Mucosa of gallbladder (tissue), 1 donor: ENCODE data around the gene BICRA. TPM values are rescaled to one million over a fixed set of nuclear protein-coding genes. Genes with fewer than 3 reads are reported as not detected.
"Not testable (repeated sequence)": the region's sequence is repeated elsewhere in the genome, so short reads cannot be mapped to it uniquely, and the experiment has no call there.

Experiments used
- DNase-seq: peaks from one replicate; pipeline ENCODE4 v3.0.0-alpha.2; 2020; ENCODE audit warnings: low spot score
- total RNA-seq: library from RNA; stranded (reverse); gene quantifications from one replicate; pipeline ENCODE4 v1.2.1, GENCODE V29; 2021
- donor health status: DM: no; HTN: no; CAD: no.

BICRA gene
- total RNA-seq: 20.9 TPM

- peak; percentile 78 for DNase-seq
Observed at GRCh38 chr19:47608969-47609905, at the start of gene BICRA. Gene BICRA, plus strand, starts transcription at chr19:47609134. Its CDS starts 64,441 bp downstream, at chr19:47673575.

GRCh38 chr19:47560999-47561398 lies 47.9 kb upstream of the BICRA start:
- DNase-seq: no peak

GRCh38 chr19:47561440-47562057 lies 47.4 kb upstream of the BICRA start:
- no peak for DNase-seq

GRCh38 chr19:47564081-47564480 lies 44.9 kb upstream of the BICRA start:
- DNase-seq: peak; percentile 70

- no peak for DNase-seq
Observed at GRCh38 chr19:47569331-47569730, 39.6 kb upstream of the BICRA start.

DNA sequence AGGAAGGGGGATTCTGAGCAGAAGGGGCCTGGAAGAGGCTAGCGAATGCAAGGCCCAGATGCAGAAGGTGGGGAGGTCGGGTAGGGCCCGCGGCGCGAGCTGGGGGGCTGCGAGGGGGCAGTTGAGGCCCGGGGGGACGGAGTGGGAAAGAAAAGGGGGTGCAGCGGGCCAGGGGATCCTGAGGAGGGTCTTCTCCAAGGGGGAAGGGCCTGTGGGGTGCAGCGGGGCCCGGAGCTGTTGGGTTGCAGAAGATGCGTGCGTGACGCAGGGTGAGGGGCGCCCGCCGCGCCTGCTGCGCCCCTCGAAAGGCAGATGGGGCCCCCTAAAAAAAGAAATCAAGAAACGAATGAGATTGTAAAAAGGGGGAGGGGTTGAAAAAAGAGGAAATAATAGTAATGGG lies 36.3 kb upstream of the BICRA start:
- DNase-seq: no peak

GRCh38 chr19:47573071-47574026 lies 35.6 kb upstream of the BICRA start, which contains the start of gene ZNF541:
Gene ZNF541, minus strand, starts transcription at chr19:47573148. Its CDS starts 17,292 bp downstream, at chr19:47555856.
- DNase-seq: peak; percentile 68

DNA sequence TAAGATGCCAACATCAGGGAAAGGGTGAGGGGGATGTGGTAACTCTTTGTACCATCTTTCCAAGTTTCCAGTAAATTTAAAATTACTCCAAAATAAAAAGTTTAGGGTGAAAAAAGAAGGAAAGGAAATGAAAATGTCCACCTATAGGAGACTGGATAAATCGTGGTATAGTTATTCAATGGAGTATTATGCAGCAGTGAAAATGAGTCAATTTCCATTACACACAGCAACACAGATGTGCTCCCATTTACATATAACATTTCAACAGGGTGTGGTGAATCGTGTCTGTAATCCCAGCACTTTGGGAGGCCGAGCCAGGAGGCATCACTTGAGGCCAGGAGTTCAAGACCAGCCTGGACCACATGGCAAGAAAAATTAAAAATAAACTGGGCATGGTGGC lies 28.5 kb upstream of the BICRA start:
- no peak for DNase-seq

DNA sequence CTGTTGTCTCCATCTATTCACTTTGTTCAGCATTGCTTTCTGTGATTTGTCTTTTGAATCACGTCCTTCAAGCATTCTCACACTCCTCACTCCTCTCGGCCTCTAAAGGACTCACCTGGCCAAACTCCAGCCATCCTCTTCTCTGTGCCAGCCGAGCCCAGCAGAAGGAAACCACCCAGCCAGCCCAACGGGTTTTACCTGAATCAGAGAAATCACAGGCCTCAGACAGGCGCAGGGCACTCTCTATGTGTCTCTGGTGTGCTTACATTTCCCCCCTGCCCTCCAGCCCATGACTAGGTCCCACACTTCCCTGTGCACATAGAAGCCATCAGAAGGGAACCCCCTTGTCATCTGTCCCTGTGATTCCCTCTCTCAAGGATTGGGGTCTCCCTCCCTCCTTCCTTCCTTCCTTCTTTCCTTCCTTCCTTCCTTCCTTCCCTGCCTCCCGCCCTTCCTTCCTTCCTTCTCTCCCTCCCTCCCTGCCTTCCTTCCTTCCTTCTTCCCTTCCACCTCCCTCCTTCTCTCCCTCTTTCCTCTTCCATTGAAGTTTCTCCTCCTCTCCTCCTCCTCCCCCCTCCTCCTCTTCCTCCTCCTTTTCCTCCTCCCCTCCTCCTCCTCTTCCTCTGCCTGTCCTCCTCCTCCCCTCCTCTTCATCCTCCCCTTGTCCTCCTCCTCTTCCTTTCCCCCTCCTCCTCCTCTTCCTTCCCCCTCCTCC lies 27.2 kb upstream of the BICRA start:
- DNase-seq: peak; percentile 44

DNA sequence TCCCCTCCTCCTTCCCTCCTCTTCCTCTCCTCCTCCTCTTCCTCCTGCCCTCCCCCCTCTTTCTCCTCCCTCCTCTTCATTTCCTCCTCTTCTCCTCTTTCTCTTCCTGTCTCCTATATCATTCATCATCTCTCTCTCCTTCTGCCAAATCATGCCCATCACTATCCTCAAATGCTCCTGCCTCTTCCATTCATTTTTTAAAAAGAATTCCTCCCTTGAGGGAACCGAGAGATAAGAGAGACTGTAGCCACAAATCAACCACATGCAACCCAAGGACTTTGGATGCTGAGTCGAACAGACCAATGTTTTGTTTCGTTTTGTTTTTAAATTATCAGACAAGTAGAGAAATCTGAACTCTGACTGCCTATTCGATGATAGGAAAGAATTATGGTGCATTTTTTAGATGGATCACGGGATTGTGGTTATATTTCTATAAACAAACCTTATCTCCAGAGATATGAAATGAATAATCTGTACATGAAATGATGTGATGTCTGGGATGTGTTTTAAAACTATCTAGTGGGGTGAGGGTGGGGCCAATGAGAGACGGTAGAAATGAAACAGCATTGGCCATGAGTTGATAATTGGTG lies 26.5 kb upstream of the BICRA start:
- DNase-seq: no peak

DNA sequence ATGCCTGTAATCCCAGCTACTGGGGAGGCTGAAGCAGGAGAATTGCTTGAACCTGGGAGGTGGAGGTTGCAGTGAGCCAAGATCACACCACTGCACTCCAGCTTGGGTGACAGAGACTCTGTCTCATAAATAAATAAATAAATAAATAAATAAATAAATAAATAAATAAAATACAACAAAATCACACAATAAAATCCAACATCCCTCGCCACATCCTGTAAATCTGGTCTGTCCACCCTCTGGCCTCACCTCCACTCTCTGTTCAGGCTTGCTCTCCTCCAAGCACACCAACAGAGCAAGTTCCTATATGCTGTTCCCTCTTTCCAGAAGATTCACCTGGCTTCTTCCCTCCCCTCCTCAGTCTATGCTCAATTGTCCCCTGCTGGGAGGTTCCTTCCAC lies 25.8 kb upstream of the BICRA start:
- DNase-seq: not testable (repeated sequence)

DNA sequence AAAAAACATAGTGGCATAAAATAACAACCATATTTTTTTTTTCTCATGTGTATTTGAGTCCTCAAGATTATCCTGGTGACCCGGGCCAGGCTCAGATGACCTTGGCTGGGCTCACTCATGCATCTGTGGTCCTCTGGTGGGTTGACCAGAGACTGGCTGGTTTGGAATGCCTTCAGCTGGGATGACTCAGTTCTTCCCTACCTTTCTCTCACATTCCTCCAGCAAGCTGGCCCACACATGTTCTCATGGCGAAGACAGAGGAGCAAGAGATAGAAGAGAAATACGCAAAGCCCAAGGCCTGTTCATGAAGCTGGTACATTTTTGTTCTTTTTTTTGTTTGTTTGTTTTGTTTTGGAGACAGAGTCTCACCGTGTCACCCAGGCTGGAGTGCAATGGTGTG lies 21.6 kb upstream of the BICRA start:
- no peak for DNase-seq

GRCh38 chr19:47589824-47590223 lies 19.1 kb upstream of the BICRA start:
- DNase-seq: no peak

- DNase-seq: no peak
Observed at GRCh38 chr19:47593860-47594259, 15.1 kb upstream of the BICRA start.

GRCh38 chr19:47595944-47596343 lies 13.0 kb upstream of the BICRA start:
- DNase-seq: no peak

GRCh38 chr19:47598407-47599349 lies 10.3 kb upstream of the BICRA start:
- peak; percentile 64 for DNase-seq

DNA sequence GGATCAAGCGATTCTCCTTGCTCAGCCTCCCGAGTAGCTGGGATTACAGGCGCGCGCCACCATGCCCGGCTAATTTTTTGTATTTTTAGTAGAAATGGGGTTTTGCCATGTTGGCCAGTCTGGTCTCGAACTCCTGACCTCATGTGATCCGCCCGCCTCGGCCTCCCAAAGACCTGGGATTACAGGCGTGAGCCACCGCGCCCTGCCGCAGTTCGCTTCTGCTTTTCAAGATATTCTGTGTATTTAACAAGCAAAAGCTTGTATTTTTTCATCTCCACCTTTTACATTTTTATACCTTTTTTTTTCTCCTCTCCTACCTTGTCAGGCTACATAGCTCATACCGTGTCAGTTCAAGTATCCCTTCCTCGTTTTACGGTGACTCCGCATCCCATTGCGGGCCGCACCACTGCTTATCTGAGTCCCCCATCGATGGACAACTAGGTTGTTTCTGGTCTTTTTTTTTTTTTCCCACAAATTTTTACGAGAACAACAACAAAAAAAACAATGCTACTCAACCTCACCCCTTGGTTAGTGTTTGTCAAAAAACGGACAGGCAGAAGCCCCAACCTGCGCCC lies 9.2 kb upstream of the BICRA start:
- DNase-seq: not testable (repeated sequence)

DNA sequence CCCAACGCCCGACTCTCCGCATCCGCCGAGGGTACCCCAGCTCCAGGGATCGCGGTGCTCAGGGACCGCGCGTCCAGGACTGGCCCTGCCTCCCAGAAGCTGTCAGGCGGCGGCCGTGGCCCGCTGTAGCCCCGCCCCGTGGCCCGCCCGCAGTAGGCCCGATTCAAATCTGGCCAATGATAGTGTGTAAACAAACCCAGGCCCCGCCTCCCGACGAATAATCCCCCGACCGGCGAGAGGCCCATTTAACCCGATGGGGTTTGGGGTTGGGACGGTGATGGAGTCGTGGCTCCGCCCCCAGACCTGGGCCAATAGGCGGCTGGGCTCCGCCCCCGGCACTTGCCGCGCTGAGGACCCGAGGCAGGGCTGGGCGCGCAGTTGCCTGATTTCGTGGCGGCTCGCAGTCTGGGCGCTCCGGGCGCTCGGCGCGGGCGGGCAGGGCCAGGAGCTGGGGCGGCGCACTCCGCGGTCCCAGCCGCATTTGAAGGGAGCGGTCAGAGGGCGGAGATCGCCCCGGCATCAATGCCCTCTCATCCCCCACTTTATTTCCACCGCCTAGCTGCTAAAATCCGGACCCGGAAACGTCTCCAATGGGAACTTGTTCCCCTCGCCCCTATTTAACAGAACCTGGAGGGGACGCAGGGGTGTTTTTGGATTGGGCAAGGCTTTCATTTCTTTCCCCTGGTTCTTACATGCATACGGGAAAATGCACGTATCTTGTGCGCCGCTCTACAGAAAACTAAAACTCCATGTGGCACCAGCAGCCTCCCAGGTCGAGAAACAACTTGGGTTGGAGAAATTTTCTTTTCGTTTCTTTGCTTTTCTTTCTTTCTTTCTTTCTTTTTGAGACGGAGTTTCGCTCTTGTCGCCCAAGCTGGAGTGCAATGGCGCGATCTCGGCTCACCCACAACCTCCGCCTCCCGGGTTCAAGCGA lies 8.4 kb upstream of the BICRA start:
- peak; percentile 100 for DNase-seq
